ENCODE data around the gene ECT2L.
"Not testable (repeated sequence)": the region's sequence is repeated elsewhere in the genome, so short reads cannot be mapped to it uniquely, and the experiment has no call there.

The ECT2L gene

GRCh38 chr6:138936873-138937272 is 141.0 kb downstream of the ECT2L start:
- not testable (repeated sequence) for DNase-seq (ENCODE audit: low spot score)

DNA sequence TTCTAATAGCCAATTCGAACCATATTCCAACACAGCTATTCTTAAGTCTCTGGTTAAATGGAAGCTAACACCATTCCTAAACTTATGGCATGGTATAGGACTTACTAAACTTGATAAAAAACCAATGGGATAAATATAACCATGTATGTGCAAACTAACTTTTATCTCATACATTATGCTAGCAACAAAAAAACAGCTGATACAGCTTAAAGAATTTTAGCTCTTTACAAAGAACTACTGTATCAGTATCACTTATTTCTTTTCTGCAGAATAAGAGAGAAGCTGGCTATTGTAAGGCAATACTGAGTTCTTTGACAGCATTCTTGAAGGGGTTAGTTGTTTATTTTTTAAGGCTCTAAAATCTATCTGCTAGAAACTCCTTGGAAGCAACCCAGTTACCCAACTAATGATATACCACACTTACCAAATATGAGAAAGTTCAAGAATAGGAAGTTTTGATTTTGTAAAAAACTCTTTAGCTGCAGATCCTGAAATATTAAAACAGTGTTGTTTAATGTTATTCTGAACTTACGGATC is 147.3 kb downstream of the ECT2L start:
- DNase-seq (ENCODE audit: low spot score): no peak

GRCh38 chr6:138944412-138944811 is 148.5 kb downstream of the ECT2L start:
- peak; percentile 45 for DNase-seq (ENCODE audit: low spot score)

DNA sequence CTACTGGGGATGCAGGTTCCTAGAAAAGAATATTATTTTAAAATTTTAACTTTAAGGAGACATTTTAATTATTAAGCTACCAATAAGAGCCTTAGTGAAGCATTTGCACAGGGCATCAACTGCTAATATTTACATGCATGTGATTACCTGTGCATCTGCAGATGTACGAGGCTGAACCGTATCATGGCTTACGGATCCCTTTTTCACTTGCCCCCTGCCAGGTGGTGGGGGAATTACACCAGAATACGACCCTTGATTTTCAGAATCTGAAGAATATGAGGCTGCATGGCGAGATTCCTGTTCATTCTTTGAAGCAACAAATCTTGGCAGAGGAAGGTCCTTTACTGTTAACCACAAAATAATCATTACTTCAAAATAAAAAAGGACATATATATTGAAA is 149.5 kb downstream of the ECT2L start:
- DNase-seq (ENCODE audit: low spot score): no peak

DNA sequence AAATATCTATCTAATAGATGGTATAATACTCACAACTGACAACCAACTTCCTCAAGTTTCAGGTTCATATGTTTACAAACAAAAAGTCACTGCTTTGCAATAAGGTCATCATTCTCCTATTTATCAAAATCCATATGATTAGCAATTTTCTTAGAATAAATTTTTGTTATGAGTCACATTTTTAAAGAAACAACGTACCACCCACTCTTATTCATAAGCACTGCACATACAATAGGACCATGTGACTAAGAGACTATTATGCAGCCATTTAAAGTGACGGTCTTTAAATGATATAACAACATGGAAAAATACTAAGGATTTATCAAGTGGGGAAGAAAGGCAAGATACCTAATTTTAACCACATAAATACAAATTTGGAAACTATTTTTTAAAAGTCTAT is 152.1 kb downstream of the ECT2L start:
- DNase-seq (ENCODE audit: low spot score): peak; percentile 15

GRCh38 chr6:138948546-138949179 is 152.8 kb downstream of the ECT2L start:
- DNase-seq (ENCODE audit: low spot score): no peak

- DNase-seq (ENCODE audit: low spot score): no peak
These were observed 157.6 kb downstream of the ECT2L start for GRCh38 chr6:138953451-138953850.

All from CD4-positive, alpha-beta T cell treated with Interleukin-2 at 100 ng/mL for 4 hours (primary cell).